Heart left ventricle (tissue), 16 donors: Measurements from ENCODE around the gene C2CD5. TPM values are rescaled to one million over a fixed set of nuclear protein-coding genes. Genes with fewer than 3 reads are reported as not detected.
"Not testable (repeated sequence)": the region's sequence is repeated elsewhere in the genome, so short reads cannot be mapped to it uniquely, and the experiment has no call there.

ENCODE experiments used
- ATAC-seq, 4 donors: fragments of 200-7000 bp; cut with Tn5 transposase; one replicate each; pipeline ENCODE4 v1.9.1; 2020 to 2022; ENCODE audit warnings: moderate library complexity in 4 of 4, mild to moderate bottlenecking in 3 of 4, moderate number of reproducible peaks in 1 of 4
- DNase-seq, 5 donors: peaks; one replicate each; pipeline ENCODE4 v3.0.0-alpha.2; 2020
- H3K27ac ChIP-seq, 12 donors: fragments of 200-600 bp; sonication (generic) in 4 of 12; one replicate each; pipeline versions ENCODE4 v1.5.0 to v1.8.0; 2016 to 2022; ENCODE audit warnings: mild to moderate bottlenecking in 2 of 12
- H3K27me3 ChIP-seq, 9 donors: fragments of 200-600 bp; sonication (generic) in 2 of 9; one replicate each; pipeline versions ENCODE4 v1.5.1 to v1.8.0; 2016 to 2022; ENCODE audit warnings: mild to moderate bottlenecking in 3 of 9
- H3K36me3 ChIP-seq, 9 donors: fragments of 200-600 bp; sonication (generic) in 2 of 9; one replicate each; pipeline versions ENCODE4 v1.5.0 to v1.8.0; 2018 to 2022; ENCODE audit warnings: mild to moderate bottlenecking in 2 of 9
- H3K4me1 ChIP-seq, 12 donors: fragments of 200-600 bp; sonication (generic) in 4 of 12; one replicate each; pipeline versions ENCODE4 v1.5.0 to v1.8.0; 2016 to 2022; ENCODE audit warnings: mild to moderate bottlenecking in 3 of 12
- H3K4me3 ChIP-seq, 12 donors: fragments of 200-600 bp; sonication (generic) in 4 of 12; one replicate each; pipeline versions ENCODE4 v1.5.0 to v1.8.0; 2017 to 2022; ENCODE audit warnings: mild to moderate bottlenecking in 9 of 12, moderate library complexity in 4 of 12
- H3K9me3 ChIP-seq, 12 donors: fragments of 200-600 bp; sonication (generic) in 4 of 12; one replicate each; pipeline versions ENCODE4 v1.5.0 to v1.8.0; 2016 to 2022; ENCODE audit warnings: mild to moderate bottlenecking in 1 of 12
- CTCF ChIP-seq, 12 donors: fragments of 200-600 bp; sonication (generic) in 4 of 12; IDR thresholded peaks; one replicate each; pipeline versions ENCODE4 v1.5.0 to v1.8.0; 2018 to 2022; ENCODE audit warnings: antibody characterized with exemption in 12 of 12, mild to moderate bottlenecking in 5 of 12
- POLR2A ChIP-seq, 2 donors: fragments of 450-650 bp; IDR thresholded peaks; one replicate each; pipeline ENCODE4 v1.6.1; 2017; ENCODE audit warnings: antibody characterized with exemption in 2 of 2, mild to moderate bottlenecking in 2 of 2, moderate library complexity in 2 of 2
- WGBS, 4 donors: extraction: QIAGEN DNeasy Blood & Tissue Kit in 2 of 4; methylation state at CpG; one replicate each; pipeline versions ENCODE4 v1.1.5 to v1.1.7; 2013 to 2018; 5-methylcytosine and 5-hydroxymethylcytosine counted together
- intact Hi-C, 10 donors: fragments of 100-400 bp; cut with DNase I; formaldehyde crosslinking; loops; one replicate each; pipeline versions ENCODE4 v1.11.1 to v1.14.2; 2022
- polyA plus RNA-seq, 2 donors: library from polyadenylated mRNA; stranded (reverse); fragments of 200-250 nt; gene quantifications; one replicate each; pipeline ENCODE4 v1.2.3, GENCODE V29; 2013
- total RNA-seq, 9 donors: library from RNA; depleted of rRNA in 2 of 9; stranded (reverse); fragments of >200 nt in 2 of 9; fragmentation: NEBNext Ultra II Directional in 3 of 9; extraction: Animal tissue kit (Norgen Biotek cat#: 25700) in 3 of 9; gene quantifications; one replicate each; pipeline versions ENCODE4 v1.1.0 to v1.2.4, GENCODE V29; 2016 to 2023
- donor health status: ischemic (EF 13 %, LVEDD 7.1; RV severe dilation, severe dysfunction).
- donor health status: healthy with polysubstance abuse.
- donor health status: DM: no; HTN: yes; CAD: no.
- donor health status: DM: no; HTN: no; CAD: no.
- donor health status: ischemic (EF 25% LVEDD 6.9; RV normal size, moderate dysfunction).
- donor health status: ischemic (EF 25% LVEDD 5.7; RV mildly dilated, moderate dysfunction).
- donor health status: healthy.
- donor health status: DM: yes; HTN: yes; CAD: no.
- donor health status: ischemic (EF 35%, LVEDD 5.7; RV mildly dilated, moderate dysfunction).
- donor health status: nonischemic (EF 11% LVEDD 7.7; RV severe dilation, severe dysfunction).
- donor health status: DM: yes; HTN: yes; CAD: no.
- donor health status: PGD.
- donor health status: ischemic (EF 29% LVEDD 5.4; RV normal size, mild dysfunction).
- donor health status: nonischemic (EF 23%, LVEDD 6.1; RV moderate dilation, normal function).

The C2CD5 gene
- total and polyA plus RNA-seq, 11 donors = 6.6 to 28.0 (median 17.3) TPM

GRCh38 chr12:22453511-22453910, 90.8 kb downstream of the C2CD5 start:
- no peak overlapping the region for H3K4me3 ChIP-seq
- peaks cover 0 to 83% (median 58%) of the 10 kb centered on the region in 9 donors for H3K36me3 ChIP-seq
- H3K9me3 ChIP-seq = no peaks in the 10 kb centered on the region
- no peak for TF ChIP-seq POLR2A (IDR thresholded peaks at IDR 0.05)
- no peak for TF ChIP-seq CTCF (IDR thresholded peaks at IDR 0.05)
- DNase-seq (no peak), ATAC-seq (no peak)
- 96 to 99% (median 96%) methylated on average over 3 of the region's 3 CpGs for WGBS, 4 donors
- intact Hi-C loops = loop anchor here in 1 of 10 donors (10.0 kb wide), 1 partner anchor 759 kb away; no protein-coding TSS in a partner anchor
- no peaks in the 10 kb centered on the region for H3K27me3 ChIP-seq
- H3K27ac ChIP-seq = no peak overlapping the region
- H3K4me1 ChIP-seq = peaks cover 0 to 8% (median 0%) of the 10 kb centered on the region in 12 donors

GRCh38 chr12:22447223-22447622, 97.1 kb downstream of the C2CD5 start:
- Histone ChIP-seq H3K4me3 (no peak overlapping the region), H3K27me3 (no peaks in the 10 kb centered on the region), H3K9me3 (no peaks in the 10 kb centered on the region), H3K36me3 (peaks cover 0 to 39% (median 25%) of the 10 kb centered on the region in 9 donors), H3K4me1 (peaks cover 0 to 7% (median 0%) of the 10 kb centered on the region in 12 donors), H3K27ac (no peak overlapping the region)
- ATAC-seq = no peak
- 39 to 51% (median 44%) methylated on average over 4 of the region's 4 CpGs for WGBS, 4 donors
- no peak for TF ChIP-seq POLR2A (IDR thresholded peaks at IDR 0.05)
- DNase-seq = no peak
- intact Hi-C loops = loop anchor here in 4 of 10 donors (10.0 kb wide), 2 partner anchors 112 to 362 kb away; partner anchors contain the start of gene ST8SIA1 (in 3 of the 4)

- H3K4me1 ChIP-seq, H3K4me3 ChIP-seq, H3K27me3 ChIP-seq, ATAC-seq, H3K9me3 ChIP-seq, H3K27ac ChIP-seq: not testable (repeated sequence)
- H3K36me3 ChIP-seq = peaks cover 0 to 12% (median 3%) of the 10 kb centered on the region in 9 donors
- intact Hi-C loops = loop anchor here in 8 of 10 donors (2.0 to 10.0 kb wide), 7 partner anchors 107 to 363 kb away; partner anchors contain the start of gene ST8SIA1 (in 4 of the 8)
- DNase-seq = peak in 2 of 5 donors; percentile 13 to 59
- 90 to 93% (median 91%) methylated on average over 11 of the region's 11 CpGs for WGBS, 4 donors
Observed at GRCh38 chr12:22444317-22444665, 100.1 kb downstream of the C2CD5 start.

DNA sequence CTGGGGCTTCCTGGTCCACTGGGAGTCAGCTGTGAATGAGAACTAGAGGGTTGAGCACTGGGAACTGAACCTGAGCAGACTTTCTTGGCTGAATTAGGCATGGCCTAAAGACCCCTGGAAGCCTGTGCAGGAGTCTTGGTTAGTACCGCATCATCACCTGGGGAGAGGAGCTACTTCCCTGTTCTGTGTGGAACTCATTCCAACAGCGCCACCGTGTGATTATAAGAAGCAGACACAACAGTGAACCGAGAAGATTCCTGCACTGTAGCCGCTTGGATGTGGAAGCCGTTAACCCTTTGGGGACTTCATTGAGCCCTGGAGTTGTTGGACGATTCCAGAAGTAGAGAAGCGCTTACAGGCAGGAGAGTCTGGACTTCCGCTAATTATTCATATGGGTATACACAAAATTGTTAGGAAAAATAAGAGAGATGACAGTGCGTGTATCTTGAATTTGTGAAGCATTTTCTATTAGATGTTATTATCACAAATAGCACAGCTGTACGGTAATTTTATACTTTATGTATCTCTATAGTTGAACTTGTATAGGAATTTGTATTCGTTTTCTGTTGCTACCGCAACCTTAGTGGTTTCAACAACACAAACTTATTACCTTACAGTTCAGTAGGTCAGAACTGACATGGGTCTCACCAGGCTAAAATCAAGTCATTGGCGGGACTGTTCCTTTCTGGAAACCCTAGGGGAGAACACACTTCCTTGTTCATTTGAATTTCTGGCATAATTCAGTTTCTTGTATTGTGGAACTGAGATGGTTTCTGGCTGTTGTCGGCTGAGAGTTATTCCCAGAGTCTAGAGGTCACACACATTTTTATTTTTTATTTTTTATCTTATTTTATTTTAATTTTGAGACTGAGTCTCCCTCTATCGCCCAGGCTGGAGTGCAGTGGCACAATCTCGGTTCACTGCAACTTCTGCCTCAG, 100.7 kb downstream of the C2CD5 start:
- H3K27ac ChIP-seq = no peak overlapping the region
- DNase-seq (peak in 4 of 5 donors; percentile 49 to 63 (median 56)), ATAC-seq (peak; percentile 89 to 99 (median 96))
- TF ChIP-seq POLR2A (IDR thresholded peaks at IDR 0.05) = no peak
- TF ChIP-seq CTCF (IDR thresholded peaks at IDR 0.05) = peak; percentile 62 to 80 (median 68)
- H3K36me3 ChIP-seq = peaks cover 0 to 6% (median 0%) of the 10 kb centered on the region in 9 donors
- no peaks in the 10 kb centered on the region for H3K9me3 ChIP-seq
- no peaks in the 10 kb centered on the region for H3K27me3 ChIP-seq
- H3K4me3 ChIP-seq = peak overlapping the region in 1 of 12 donors; percentile 4
- peaks cover 0 to 7% (median 0%) of the 10 kb centered on the region in 12 donors for H3K4me1 ChIP-seq
- 25 to 28% (median 26%) methylated on average over 17 of the region's 17 CpGs for WGBS, 4 donors
- intact Hi-C loops = loop anchor here in 9 of 10 donors (1.0 to 10.0 kb wide), 11 partner anchors 106 to 363 kb away; partner anchors contain the start of gene ST8SIA1 (in 4 of the 9)
